ENCODE data around the gene ALKBH8. TPM values are rescaled to one million over a fixed set of nuclear protein-coding genes. Genes with fewer than 3 reads are reported as not detected.

Gene ALKBH8
- total and polyA plus RNA-seq, 2 of the 8 experiments (the other 6 are each of a cell fraction or from before 2014, with no cell fraction given): 3.6 to 11.9 TPM

DNA sequence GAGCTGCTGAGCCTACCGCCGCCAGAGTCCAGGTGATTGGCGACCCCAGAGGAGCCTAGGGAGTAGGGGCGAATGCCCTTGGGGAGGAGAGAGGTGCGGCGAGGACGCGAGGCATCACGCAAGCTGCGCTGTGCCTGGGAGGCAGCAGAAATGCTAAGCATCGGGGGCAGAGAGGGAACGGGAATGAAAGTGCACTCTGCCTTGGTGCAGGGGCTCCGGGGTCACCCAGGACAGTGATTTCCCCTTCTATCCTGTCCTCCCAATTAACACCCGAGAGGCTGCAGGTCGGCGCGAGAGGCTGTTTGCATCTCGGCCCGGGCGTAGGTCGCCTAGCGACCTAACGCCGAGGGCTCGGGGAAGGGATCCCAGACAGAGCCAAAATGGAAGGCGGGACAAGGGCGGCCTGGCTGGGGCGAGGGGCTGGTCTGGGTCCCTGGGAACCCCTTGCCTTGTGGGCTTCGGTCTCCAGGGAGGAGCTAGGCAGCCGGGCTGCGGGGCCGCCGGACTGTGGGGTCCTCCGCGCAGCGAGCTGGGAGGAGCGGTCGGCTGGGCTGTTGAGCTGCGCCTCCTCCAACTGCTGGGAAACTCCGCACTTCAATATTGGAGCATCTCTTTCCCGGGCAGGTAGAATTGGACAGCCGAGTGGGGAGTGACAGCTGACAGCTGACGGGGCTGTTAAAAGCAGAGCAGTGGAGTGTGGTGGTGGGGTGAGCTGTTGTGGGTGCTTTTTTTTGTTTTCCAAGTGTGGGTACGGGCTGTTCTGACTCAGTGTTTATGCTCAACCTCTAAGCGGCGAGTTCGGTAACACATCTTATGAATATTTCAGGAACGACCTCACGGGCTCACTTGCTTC, 26.1 kb upstream of the ALKBH8 start:
- ChIA-PET CTCF (ENCODE audit: partially characterized antibody) (interaction anchor here (0.7 to 1.7 kb wide), 6 partner anchors 16 to 1972 kb away, joined by 3 to 11 read pairs (median 3); partner anchors contain the start of gene ALKBH8), POLR2A (ENCODE audit: partially characterized antibody) (interaction anchor here (0.8 kb wide), 1 partner anchor 11 kb away, joined by 3 read pairs; no protein-coding TSS in a partner anchor)
- Histone ChIP-seq H3K18ac (ENCODE audit: extremely low read depth, low read length) (no peak overlapping the region), H3K4me2 (ENCODE audit: insufficient read depth in 1 of 2, low read depth in 2 of 2, low read length in 2 of 2) (peak overlapping the region; percentile 99 to 100), H3K4ac (replicated peaks; ENCODE audit: insufficient read length, low read depth, low read length) (no peak overlapping the region), H3K56ac (replicated peaks; ENCODE audit: insufficient read length, low read depth, low read length) (no peak overlapping the region), H3K4me1 (replicated peaks in 1 of 4; ENCODE audit: control insufficient read depth in 3 of 4, insufficient read depth in 4 of 4, low read length in 3 of 4) (peaks cover 0 to 16% (median 10%) of the 10 kb centered on the region in 4 experiments; a peak in 6 of 7 replicates), H3K27ac (ENCODE audit: low read depth, low read length) (no peak overlapping the region), H2AFZ (ENCODE audit: low read length) (peak overlapping the region; percentile 93), H2AK5ac (ENCODE audit: low read depth, low read length) (no peak overlapping the region), H3K9ac (replicated peaks in 1 of 4; ENCODE audit: extremely low read depth in 1 of 4, low read depth in 3 of 4, low read length in 3 of 4) (peak overlapping the region in 3 of 4 experiments; percentile 9 to 29 (median 19); a peak in 1 of 7 replicates), H2BK120ac (replicated peaks; ENCODE audit: low read depth, low read length) (no peak overlapping the region), H3K36me3 (ENCODE audit: control insufficient read depth in 2 of 4, insufficient read depth in 4 of 4, low read length in 3 of 4) (no peaks in the 10 kb centered on the region), H3K14ac (ENCODE audit: insufficient read length) (no peak overlapping the region), H3K79me2 (ENCODE audit: control insufficient read depth in 1 of 2, insufficient read depth in 2 of 2, low read length in 2 of 2) (no peaks in the 10 kb centered on the region), H3K4me3 (ENCODE audit: extremely low read depth in 1 of 4, insufficient read depth in 2 of 4, low read depth in 3 of 4, low read length in 4 of 4) (peak overlapping the region; percentile 84 to 87 (median 85)), H3K9me3 (ENCODE audit: insufficient read depth in 2 of 2, low read depth in 1 of 2, low read length in 1 of 2) (no peaks in the 10 kb centered on the region), H4K8ac (ENCODE audit: extremely low read depth, insufficient read depth, low read length) (no peak overlapping the region; the same call in 1 of the 2 replicates), H4K20me1 (replicated peaks in 1 of 2; ENCODE audit: control insufficient read depth in 1 of 2, insufficient read depth in 2 of 2, low read length in 2 of 2) (peaks cover 4 to 7% of the 10 kb centered on the region in 2 experiments), H4K91ac (replicated peaks; ENCODE audit: insufficient read length, low read length) (no peak overlapping the region), H3K23me2 (ENCODE audit: low read depth, low read length) (peaks cover 11% of the 10 kb centered on the region), H2BK5ac (ENCODE audit: low read depth, low read length) (no peak overlapping the region), H2BK20ac (ENCODE audit: low read length) (no peak overlapping the region), H2BK12ac (ENCODE audit: low read depth, low read length) (no peak overlapping the region), H4K5ac (ENCODE audit: insufficient read length, low read depth, low read length) (no peak overlapping the region), H3K79me1 (ENCODE audit: low read depth, low read length) (no peaks in the 10 kb centered on the region), H3K27me3 (replicated peaks in 1 of 4; ENCODE audit: control insufficient read depth in 3 of 4, extremely low read depth in 1 of 4, insufficient read depth in 3 of 4, low read length in 3 of 4) (peaks cover 17 to 57% (median 46%) of the 10 kb centered on the region in 4 experiments), H3K23ac (ENCODE audit: insufficient read length) (no peak overlapping the region), H2BK15ac (ENCODE audit: low read length) (peak overlapping the region; percentile 50; the same call in 1 of the 2 replicates)
- DNase-seq (ENCODE audit: low read depth in 1 of 2, low spot score in 2 of 2) (peak in 1 of 2 experiments; percentile 71), FAIRE-seq (no peak)
- WGBS, 2 experiments (ENCODE audit: extremely low coverage in 1 of 2, insufficient coverage in 1 of 2, insufficient read length in 1 of 2, insufficient replicate concordance in 2 of 2, low coverage in 1 of 2, low lambda C conversion rate in 2 of 2, missing lambda C conversion rate in 1 of 2): 2% methylated on average over 47 of the region's 49 CpGs; no CpG with 5 or more reads in 1 of the 2 experiments
- TF ChIP-seq PHF8 (conservative IDR thresholded peaks at IDR 0.05; ENCODE audit: low read depth, low read length) (0 out of 2 replicates have a peak, but pooled peaks have one; percentile 12), CEBPB (IDR thresholded peaks at IDR 0.05; ENCODE audit: low read depth, low read length) (no peak), SIN3A (conservative IDR thresholded peaks at IDR 0.05 in 1 of 2, IDR thresholded peaks at IDR 0.05 in 1 of 2; ENCODE audit: low read depth in 1 of 2, low read length in 2 of 2) (peak in 1 of 2 experiments; percentile 42; a peak in 1 of 4 replicates), RNF2 (IDR thresholded peaks at IDR 0.05; ENCODE audit: borderline replicate concordance, low read depth, low read length, missing control alignments, poor library complexity, severe bottlenecking) (peak; percentile 68), SAP30 (IDR thresholded peaks at IDR 0.05; ENCODE audit: insufficient read depth, insufficient replicate concordance, low read length) (peak; percentile 49), TBP (IDR thresholded peaks at IDR 0.05; ENCODE audit: low read depth, low read length) (peak; percentile 13; the same call in 1 of the 2 replicates), SIX5 (IDR thresholded peaks at IDR 0.05; ENCODE audit: low read depth, low read length) (no peak), EZH2 (IDR thresholded peaks at IDR 0.05; ENCODE audit: low read depth, low read length, severe bottlenecking) (peak; percentile 81), SP4 (IDR thresholded peaks at IDR 0.05; ENCODE audit: low read length) (no peak), KDM4A (IDR thresholded peaks at IDR 0.05; ENCODE audit: low read depth, low read length, severe bottlenecking) (peak; percentile 31)
